Omental fat pad (tissue), 4 donors: ENCODE results near the gene UCK2. TPM values are rescaled to one million over a fixed set of nuclear protein-coding genes. Genes with fewer than 3 reads are reported as not detected.

Experiments
- ATAC-seq: fragments of 150-250 bp; one replicate; pipeline ENCODE4 v1.9.1; 2016; ENCODE audit warnings: mild to moderate bottlenecking, moderate library complexity; ENCODE audit not compliant: low FRiP score
- DNase-seq: peaks from one replicate; pipeline ENCODE4 v3.0.0-alpha.2; 2019; ENCODE audit warnings: low spot score
- CTCF ChIP-seq, 3 donors: fragments of 450-650 bp; IDR thresholded peaks; one replicate each; pipeline ENCODE4 v1.5.1; 2016 to 2017; ENCODE audit warnings: antibody characterized with exemption in 3 of 3, mild to moderate bottlenecking in 3 of 3, moderate library complexity in 2 of 3
- total RNA-seq, 4 donors: library from RNA; depleted of rRNA; stranded (reverse); fragments of >200 nt; gene quantifications; one replicate each; pipeline ENCODE4 v1.1.0, GENCODE V29; 2016

Gene UCK2
- total RNA-seq, 4 donors from 2014 or later: 19.3 to 93.9 (median 22.3) TPM

- no peak for TF ChIP-seq CTCF (IDR thresholded peaks at IDR 0.05)
- ATAC-seq: no peak
Observed at GRCh38 chr1:165927169-165927568, 99.8 kb downstream of the UCK2 start.

DNA sequence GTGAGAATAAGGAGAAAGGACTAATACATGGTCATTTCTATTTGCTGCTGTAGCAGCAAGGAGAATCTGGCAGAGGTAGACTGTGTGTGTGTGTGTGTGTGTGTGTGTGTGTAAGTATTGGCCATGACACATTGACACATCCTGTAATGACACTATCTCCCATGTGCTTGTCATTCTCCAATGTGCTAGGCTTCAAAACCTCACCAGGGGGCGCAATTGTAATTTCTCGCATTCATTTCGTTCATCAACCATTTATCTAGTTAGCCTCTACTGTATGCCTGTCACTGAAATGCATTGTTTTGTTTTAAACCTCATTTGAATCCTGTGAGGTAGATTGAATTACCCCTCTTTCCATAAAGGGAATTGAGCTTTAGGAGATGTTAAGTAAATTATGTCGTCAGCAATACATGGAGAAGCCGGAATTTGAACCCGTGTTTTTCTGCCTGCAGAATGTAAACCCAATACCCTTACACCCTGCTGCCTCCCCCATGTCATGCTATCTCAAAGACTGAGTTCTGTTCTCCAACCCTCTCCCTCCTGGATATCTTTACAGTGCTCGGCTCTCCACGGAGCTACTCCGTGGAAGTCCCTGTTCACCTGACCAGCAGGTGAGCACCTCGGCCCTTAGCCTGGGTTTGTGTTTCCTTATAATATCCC, 100.8 kb downstream of the UCK2 start:
- no peak for TF ChIP-seq CTCF (IDR thresholded peaks at IDR 0.05)
- ATAC-seq: no peak

More at GRCh38 chr1:165927169-165927568, 99.8 kb downstream of the UCK2 start:
- no peak for DNase-seq

DNA sequence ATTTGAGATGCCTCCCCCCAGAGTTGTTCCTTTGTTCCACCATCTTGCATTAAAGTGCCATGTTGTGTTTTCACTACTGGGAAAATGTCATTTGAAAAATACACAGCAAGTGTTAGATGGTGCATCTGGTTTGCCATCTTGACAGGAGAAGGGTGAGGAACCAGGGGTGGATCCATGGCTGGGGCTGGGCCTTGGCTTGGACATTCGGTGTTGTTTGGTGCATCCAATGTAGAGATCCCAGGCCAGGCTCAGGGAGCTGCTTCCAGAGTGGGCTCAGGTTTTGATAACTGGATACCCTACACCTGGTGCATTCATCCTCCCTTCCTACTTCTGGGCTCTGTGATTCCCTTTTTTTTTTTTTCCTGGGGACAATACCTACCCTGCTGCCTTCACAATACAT, 103.5 kb downstream of the UCK2 start:
- DNase-seq (no peak), ATAC-seq (no peak)
- TF ChIP-seq CTCF (IDR thresholded peaks at IDR 0.05): no peak

More for the DNA sequence above, 100.8 kb downstream of the UCK2 start:
- no peak for DNase-seq

DNA sequence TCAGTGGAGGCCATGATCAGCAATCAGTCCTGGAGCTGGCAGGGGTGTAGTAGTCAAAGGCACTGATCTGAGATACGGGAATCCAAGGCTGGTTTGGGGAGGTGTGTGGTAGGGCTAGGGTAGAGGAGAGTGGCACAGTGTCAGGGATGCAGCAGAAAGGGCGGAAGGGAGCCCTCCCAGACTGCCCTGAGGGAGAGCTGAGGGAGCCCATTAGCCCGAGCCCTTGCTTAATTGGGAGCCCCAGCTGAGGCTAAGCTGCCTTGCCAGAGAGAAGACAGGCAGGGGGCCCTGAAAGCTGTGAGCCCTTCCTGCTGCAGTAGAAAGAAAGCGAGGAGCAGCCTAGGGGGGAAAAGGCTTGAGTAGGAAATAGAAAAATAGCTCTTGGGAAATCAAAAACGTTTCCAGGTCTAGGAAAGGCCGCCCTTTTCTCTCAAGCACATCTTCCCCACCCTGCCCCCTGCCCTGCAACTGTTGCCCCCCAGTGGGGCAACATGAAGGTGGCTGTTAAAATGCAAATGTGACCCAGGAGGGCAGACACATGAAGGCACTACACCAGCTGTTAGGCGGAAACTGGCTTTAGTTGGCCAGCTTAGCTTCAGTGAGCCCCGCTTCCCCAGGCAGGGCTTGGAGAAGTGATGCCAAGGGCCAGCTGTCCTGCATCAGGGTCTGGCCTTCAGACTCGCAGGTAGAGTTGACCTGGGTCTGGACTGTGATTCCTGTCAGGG, 106.2 kb downstream of the UCK2 start:
- no peak for ATAC-seq
- no peak for DNase-seq
- TF ChIP-seq CTCF (IDR thresholded peaks at IDR 0.05): no peak

- ATAC-seq (no peak), DNase-seq (no peak)
- no peak for TF ChIP-seq CTCF (IDR thresholded peaks at IDR 0.05)
Observed at GRCh38 chr1:165936542-165936941, 109.1 kb downstream of the UCK2 start.

DNA sequence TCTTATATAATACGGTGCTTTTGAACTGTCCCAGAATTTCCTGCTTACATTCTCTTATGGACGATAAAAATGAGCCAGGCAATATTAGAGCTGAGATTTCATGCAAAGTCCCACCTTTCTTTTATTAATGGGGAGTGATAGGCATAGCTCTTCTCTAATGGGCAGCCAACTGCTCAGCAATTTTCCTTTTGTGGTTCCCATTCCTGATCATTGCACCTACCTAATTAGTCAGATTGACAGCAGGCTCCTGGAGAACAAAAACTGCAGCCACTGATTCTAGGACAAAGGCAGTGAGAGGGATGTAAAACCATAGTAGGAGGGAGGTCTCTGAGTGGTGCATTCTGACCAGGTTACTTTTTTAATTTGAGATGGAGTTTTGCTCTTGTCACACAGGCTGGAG, 110.4 kb downstream of the UCK2 start:
- DNase-seq: no peak
- no peak for ATAC-seq
- TF ChIP-seq CTCF (IDR thresholded peaks at IDR 0.05): no peak

GRCh38 chr1:165938844-165939243, 111.4 kb downstream of the UCK2 start:
- DNase-seq (no peak), ATAC-seq (no peak)
- no peak for TF ChIP-seq CTCF (IDR thresholded peaks at IDR 0.05)
